ENCODE results near the gene FTSJ3.

The FTSJ3 gene

GRCh38 chr17:63843387-63843888, 16.0 kb upstream of the FTSJ3 start:
- peak; percentile 2 to 58 for DNase-seq

GRCh38 chr17:63842540-63843386, 15.3 kb upstream of the FTSJ3 start, which contains the start of gene SMARCD2:
Gene SMARCD2 (minus strand): TSS chr17:63842685. CDS start chr17:63842674, 11 bp downstream.
- peak; percentile 94 to 97 for DNase-seq

GRCh38 chr17:63842173-63842539, 14.7 kb upstream of the FTSJ3 start:
- DNase-seq = peak in 1 of 2 donors; percentile 43

- peak in 1 of 2 donors; percentile 22 for DNase-seq
Observed at GRCh38 chr17:63841350-63842172, 14.1 kb upstream of the FTSJ3 start.

- DNase-seq = no peak
Observed at GRCh38 chr17:63840591-63841349, 13.3 kb upstream of the FTSJ3 start.

- no peak for DNase-seq
Observed at GRCh38 chr17:63838631-63839171, 11.2 kb upstream of the FTSJ3 start.

GRCh38 chr17:63837962-63838600, 10.6 kb upstream of the FTSJ3 start:
- DNase-seq = no peak

GRCh38 chr17:63837480-63837879, 10.0 kb upstream of the FTSJ3 start:
- no peak for DNase-seq

- DNase-seq = no peak
Observed at GRCh38 chr17:63836811-63837210, 9.3 kb upstream of the FTSJ3 start.

GRCh38 chr17:63835167-63835720, 7.8 kb upstream of the FTSJ3 start:
- DNase-seq = no peak

GRCh38 chr17:63834431-63835166, 7.1 kb upstream of the FTSJ3 start:
- peak; percentile 7 to 85 for DNase-seq

- no peak for DNase-seq
Observed at GRCh38 chr17:63833741-63834373, 6.4 kb upstream of the FTSJ3 start.

GRCh38 chr17:63833026-63833740, 5.7 kb upstream of the FTSJ3 start:
- DNase-seq = no peak

- no peak for DNase-seq
Observed at GRCh38 chr17:63832455-63832854, 5.0 kb upstream of the FTSJ3 start.

- no peak for DNase-seq
Observed at GRCh38 chr17:63832014-63832413, 4.6 kb upstream of the FTSJ3 start.

GRCh38 chr17:63831505-63831904, 4.0 kb upstream of the FTSJ3 start:
- no peak for DNase-seq

- no peak for DNase-seq
Observed at GRCh38 chr17:63830904-63831491, 3.5 kb upstream of the FTSJ3 start.

GRCh38 chr17:63830278-63830677, 2.8 kb upstream of the FTSJ3 start:
- DNase-seq = no peak

- no peak for DNase-seq
Observed at GRCh38 chr17:63828936-63829335, 1.5 kb upstream of the FTSJ3 start.

Measured in bone marrow (tissue), 2 donors.